Measurements from ENCODE around the gene TSACC.

Gene TSACC

GRCh38 chr1:156389311-156389710 lies 51.0 kb downstream of the TSACC start:
- no peak overlapping the region for H3K4me2 ChIP-seq (ENCODE audit: low read length)
- H3K9me3 ChIP-seq (ENCODE audit: control insufficient read depth, insufficient read depth, low read length) = no peaks in the 10 kb centered on the region
- H3K36me3 ChIP-seq (ENCODE audit: control insufficient read depth, low read length) = no peaks in the 10 kb centered on the region
- H4K20me1 ChIP-seq (ENCODE audit: control insufficient read depth, insufficient read depth, low read depth, low read length) = no peaks in the 10 kb centered on the region
- no peak overlapping the region for H3K4me3 ChIP-seq (ENCODE audit: low read length)
- peaks cover 6% of the 10 kb centered on the region for H3K4me1 ChIP-seq (ENCODE audit: control insufficient read depth, low read length)
- no peak overlapping the region for H3K27ac ChIP-seq (ENCODE audit: low read depth, low read length)
- no peaks in the 10 kb centered on the region for H3K9me2 ChIP-seq (replicated peaks; ENCODE audit: control insufficient read depth, low read length)
- H3K79me2 ChIP-seq (ENCODE audit: control insufficient read depth, low read length) = no peaks in the 10 kb centered on the region
- peaks cover 40% of the 10 kb centered on the region for H3K27me3 ChIP-seq (ENCODE audit: control insufficient read depth, low read length)
- no peak for TF ChIP-seq EZH2phosphoT487 (IDR thresholded peaks at IDR 0.05; ENCODE audit: borderline replicate concordance, low read length)
- TF ChIP-seq CTCF (IDR thresholded peaks at IDR 0.05; ENCODE audit: low read depth, low read length, poor library complexity, severe bottlenecking) = no peak
- H3F3A ChIP-seq (ENCODE audit: control insufficient read depth, insufficient read depth) = no peaks in the 10 kb centered on the region

- no peaks in the 10 kb centered on the region for H3K9me3 ChIP-seq (ENCODE audit: control insufficient read depth, insufficient read depth, low read length)
- no peak for TF ChIP-seq CTCF (IDR thresholded peaks at IDR 0.05; ENCODE audit: low read depth, low read length, poor library complexity, severe bottlenecking)
- TF ChIP-seq EZH2phosphoT487 (IDR thresholded peaks at IDR 0.05; ENCODE audit: borderline replicate concordance, low read length) = no peak
- no peaks in the 10 kb centered on the region for H3K36me3 ChIP-seq (ENCODE audit: control insufficient read depth, low read length)
- H3K4me2 ChIP-seq (ENCODE audit: low read length) = no peak overlapping the region
- peaks cover 12% of the 10 kb centered on the region for H3K4me1 ChIP-seq (ENCODE audit: control insufficient read depth, low read length)
- no peaks in the 10 kb centered on the region for H4K20me1 ChIP-seq (ENCODE audit: control insufficient read depth, insufficient read depth, low read depth, low read length)
- no peak overlapping the region for H3K4me3 ChIP-seq (ENCODE audit: low read length)
- H3F3A ChIP-seq (ENCODE audit: control insufficient read depth, insufficient read depth) = no peaks in the 10 kb centered on the region
- peaks cover 40% of the 10 kb centered on the region for H3K27me3 ChIP-seq (ENCODE audit: control insufficient read depth, low read length)
- H3K9me2 ChIP-seq (replicated peaks; ENCODE audit: control insufficient read depth, low read length) = no peaks in the 10 kb centered on the region
- H3K79me2 ChIP-seq (ENCODE audit: control insufficient read depth, low read length) = no peaks in the 10 kb centered on the region
- no peak overlapping the region for H3K27ac ChIP-seq (ENCODE audit: low read depth, low read length)
Observed at GRCh38 chr1:156390469-156391365, 52.4 kb downstream of the TSACC start.

- TF ChIP-seq EZH2phosphoT487 (IDR thresholded peaks at IDR 0.05; ENCODE audit: borderline replicate concordance, low read length) (no peak), CTCF (IDR thresholded peaks at IDR 0.05; ENCODE audit: low read depth, low read length, poor library complexity, severe bottlenecking) (no peak)
- H3K27me3 ChIP-seq (ENCODE audit: control insufficient read depth, low read length) = peaks cover 35% of the 10 kb centered on the region
Observed at GRCh38 chr1:156391366-156391677, 53.0 kb downstream of the TSACC start.

More at GRCh38 chr1:156391366-156391677, 53.0 kb downstream of the TSACC start:
- Histone ChIP-seq H3K27ac (ENCODE audit: low read depth, low read length) (no peak overlapping the region), H3K4me1 (ENCODE audit: control insufficient read depth, low read length) (peaks cover 10% of the 10 kb centered on the region), H3K9me2 (replicated peaks; ENCODE audit: control insufficient read depth, low read length) (no peaks in the 10 kb centered on the region), H3K79me2 (ENCODE audit: control insufficient read depth, low read length) (no peaks in the 10 kb centered on the region), H4K20me1 (ENCODE audit: control insufficient read depth, insufficient read depth, low read depth, low read length) (no peaks in the 10 kb centered on the region), H3K4me3 (ENCODE audit: low read length) (no peak overlapping the region), H3K36me3 (ENCODE audit: control insufficient read depth, low read length) (no peaks in the 10 kb centered on the region), H3K4me2 (ENCODE audit: low read length) (no peak overlapping the region), H3K9me3 (ENCODE audit: control insufficient read depth, insufficient read depth, low read length) (no peaks in the 10 kb centered on the region), H3F3A (ENCODE audit: control insufficient read depth, insufficient read depth) (no peaks in the 10 kb centered on the region)
